IgD-negative memory B cell (primary cell): ENCODE data around the gene EDN2. TPM values are rescaled to one million over a fixed set of nuclear protein-coding genes. Genes with fewer than 3 reads are reported as not detected.

ENCODE experiments used
- H3K27ac Mint-ChIP-seq, 3 donors: one replicate each; pipeline ENCODE4 v1.8.0; 2020 to 2022; ENCODE audit warnings: mild to moderate bottlenecking in 3 of 3, mixed read lengths in 3 of 3, moderate library complexity in 1 of 3
- H3K27me3 Mint-ChIP-seq: one replicate; pipeline ENCODE4 v1.8.0; 2021; ENCODE audit warnings: mixed read lengths
- H3K36me3 Mint-ChIP-seq: one replicate; pipeline ENCODE4 v1.8.0; 2020; ENCODE audit warnings: mild to moderate bottlenecking, mixed read lengths
- H3K4me1 Mint-ChIP-seq, 3 donors: one replicate each; pipeline ENCODE4 v1.8.0; 2020 to 2022; ENCODE audit warnings: mixed read lengths in 3 of 3, mild to moderate bottlenecking in 1 of 3
- H3K4me3 Mint-ChIP-seq, 4 donors: one replicate each; pipeline ENCODE4 v1.8.0; 2020 to 2022; ENCODE audit warnings: mild to moderate bottlenecking in 4 of 4, mixed read lengths in 4 of 4, moderate library complexity in 3 of 4
- H3K9me3 Mint-ChIP-seq, 3 donors: one replicate each; pipeline ENCODE4 v1.8.0; 2020 to 2021; ENCODE audit warnings: mixed read lengths in 3 of 3, mild to moderate bottlenecking in 1 of 3
- polyA plus RNA-seq: library from polyadenylated mRNA; unstranded; fragments of 300-500 nt; fragmentation: Illumina TruSeq; gene quantifications from one replicate; pipeline ENCODE4 v1.2.3, GENCODE V29; 2021

EDN2 gene
- polyA plus RNA-seq, 1 donor from 2014 or later: not detected

DNA sequence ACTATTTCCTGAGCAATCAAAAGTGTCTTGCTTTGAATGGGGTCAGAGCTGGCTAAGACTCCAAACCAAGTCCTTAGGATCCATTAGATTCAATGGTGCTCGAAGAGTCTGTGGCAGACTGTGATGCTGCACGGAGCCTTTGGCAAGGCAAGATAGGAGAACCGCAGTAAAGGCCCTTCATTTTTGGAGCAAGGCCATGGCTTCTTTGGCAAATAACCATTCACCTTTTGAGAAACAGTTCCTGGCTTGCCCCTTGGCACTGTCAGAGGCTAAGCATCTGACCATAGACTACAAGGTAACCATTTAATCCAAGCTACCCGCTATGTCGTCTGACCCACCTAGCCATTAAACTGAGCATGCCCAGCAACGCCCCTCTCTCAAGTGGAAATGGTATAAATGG is 45.2 kb downstream of the EDN2 start:
- Mint-ChIP-seq H3K4me3 (no peak overlapping the region), H3K4me1 (no peaks in the 10 kb centered on the region), H3K27ac (no peak overlapping the region), H3K9me3 (peaks cover 0 to 2% (median 0%) of the 10 kb centered on the region in 3 donors), H3K36me3 (peaks cover 1% of the 10 kb centered on the region), H3K27me3 (peaks cover 12% of the 10 kb centered on the region)

DNA sequence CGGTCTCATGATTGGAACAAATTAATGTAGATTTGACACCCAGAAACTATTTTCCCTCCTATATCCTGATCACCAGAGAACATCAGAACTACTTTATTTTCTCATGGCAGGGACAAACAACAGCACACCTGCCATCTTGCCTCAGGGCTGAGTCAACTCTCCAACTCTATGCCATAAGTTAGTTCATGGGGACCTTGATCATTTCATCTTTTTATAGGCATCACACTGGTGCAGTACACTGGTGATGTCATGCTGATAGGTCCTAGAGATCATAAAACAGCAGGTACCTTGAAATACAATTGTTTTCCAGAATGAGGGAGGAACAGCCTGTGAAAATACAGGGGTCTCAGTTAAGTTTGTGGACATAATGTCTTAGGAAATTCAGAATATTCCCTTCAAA is 45.8 kb downstream of the EDN2 start:
- no peaks in the 10 kb centered on the region for H3K4me1 Mint-ChIP-seq
- peaks cover 0 to 1% (median 0%) of the 10 kb centered on the region in 3 donors for H3K9me3 Mint-ChIP-seq
- H3K27me3 Mint-ChIP-seq: peaks cover 12% of the 10 kb centered on the region
- no peak overlapping the region for H3K4me3 Mint-ChIP-seq
- peaks cover 1% of the 10 kb centered on the region for H3K36me3 Mint-ChIP-seq
- H3K27ac Mint-ChIP-seq: no peak overlapping the region

DNA sequence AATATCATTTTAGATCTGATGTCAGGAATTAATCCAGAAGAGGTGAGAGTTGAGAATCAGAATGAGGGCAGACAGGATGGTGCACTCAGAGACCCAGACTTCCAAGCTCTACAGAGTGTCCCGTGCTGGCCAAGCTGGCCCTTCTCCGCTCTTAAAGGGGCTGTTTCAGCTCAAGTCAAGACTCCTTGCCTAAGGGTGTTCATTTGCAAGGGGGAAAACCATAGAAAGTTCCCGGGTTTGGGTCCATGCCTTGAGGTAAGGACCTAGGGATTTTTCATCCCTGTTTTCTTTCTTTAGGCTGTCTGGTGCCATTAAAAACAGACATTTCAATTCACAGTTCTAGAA is 47.5 kb downstream of the EDN2 start:
- Mint-ChIP-seq H3K27me3 (peaks cover 18% of the 10 kb centered on the region), H3K27ac (no peak overlapping the region), H3K9me3 (peaks cover 0 to 1% (median 0%) of the 10 kb centered on the region in 3 donors), H3K4me3 (no peak overlapping the region), H3K36me3 (peaks cover 1% of the 10 kb centered on the region), H3K4me1 (no peaks in the 10 kb centered on the region)

- H3K27ac Mint-ChIP-seq: no peak overlapping the region
- no peak overlapping the region for H3K4me3 Mint-ChIP-seq
- H3K4me1 Mint-ChIP-seq: no peaks in the 10 kb centered on the region
- H3K27me3 Mint-ChIP-seq: peaks cover 19% of the 10 kb centered on the region
- H3K9me3 Mint-ChIP-seq: peaks cover 0 to 1% (median 0%) of the 10 kb centered on the region in 3 donors
- H3K36me3 Mint-ChIP-seq: peaks cover 1% of the 10 kb centered on the region
These were observed 48.0 kb downstream of the EDN2 start for GRCh38 chr1:41436281-41437010.

DNA sequence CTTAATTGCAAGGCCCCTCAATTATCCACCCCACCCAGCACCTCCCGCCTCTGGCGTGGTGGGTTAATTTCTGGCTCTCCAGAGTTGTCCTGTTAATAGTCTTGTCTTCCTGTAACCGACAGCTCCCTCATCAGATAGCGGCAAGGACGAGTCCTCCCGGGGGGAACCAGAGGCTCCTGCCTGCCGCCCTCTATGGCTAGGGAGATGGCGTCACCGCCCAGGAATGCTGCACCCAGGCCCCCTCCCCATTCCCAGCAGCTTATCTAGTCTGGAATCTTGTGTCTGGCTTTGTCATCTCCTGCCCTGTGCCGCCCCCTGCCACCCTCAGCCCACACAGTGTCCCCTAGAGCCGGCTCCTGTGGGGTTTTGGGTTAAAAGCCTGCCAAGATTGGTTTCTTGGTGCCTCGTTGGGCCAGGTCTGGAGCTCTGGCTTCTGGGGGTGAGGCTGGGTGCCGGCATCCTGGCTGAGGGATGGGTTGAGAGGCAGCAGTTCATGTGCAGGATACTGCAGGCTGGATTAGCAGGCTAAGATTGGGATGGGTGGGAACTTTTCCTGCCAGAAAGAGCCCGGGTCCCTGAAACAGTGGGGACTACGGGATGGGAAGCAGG is 48.8 kb downstream of the EDN2 start:
- no peak overlapping the region for H3K27ac Mint-ChIP-seq
- peaks cover 1% of the 10 kb centered on the region for H3K36me3 Mint-ChIP-seq
- H3K9me3 Mint-ChIP-seq: no peaks in the 10 kb centered on the region
- H3K4me3 Mint-ChIP-seq: no peak overlapping the region
- H3K4me1 Mint-ChIP-seq: no peaks in the 10 kb centered on the region
- peaks cover 21% of the 10 kb centered on the region for H3K27me3 Mint-ChIP-seq

GRCh38 chr1:41434748-41435449 is 49.6 kb downstream of the EDN2 start:
- Mint-ChIP-seq H3K27ac (no peak overlapping the region), H3K36me3 (peaks cover 1% of the 10 kb centered on the region), H3K27me3 (peaks cover 21% of the 10 kb centered on the region), H3K4me3 (no peak overlapping the region), H3K4me1 (no peaks in the 10 kb centered on the region), H3K9me3 (no peaks in the 10 kb centered on the region)

GRCh38 chr1:41434306-41434705 is 50.2 kb downstream of the EDN2 start:
- peaks cover 1% of the 10 kb centered on the region for H3K36me3 Mint-ChIP-seq
- no peaks in the 10 kb centered on the region for H3K4me1 Mint-ChIP-seq
- H3K9me3 Mint-ChIP-seq: no peaks in the 10 kb centered on the region
- H3K27ac Mint-ChIP-seq: no peak overlapping the region
- H3K27me3 Mint-ChIP-seq: peaks cover 21% of the 10 kb centered on the region
- no peak overlapping the region for H3K4me3 Mint-ChIP-seq

DNA sequence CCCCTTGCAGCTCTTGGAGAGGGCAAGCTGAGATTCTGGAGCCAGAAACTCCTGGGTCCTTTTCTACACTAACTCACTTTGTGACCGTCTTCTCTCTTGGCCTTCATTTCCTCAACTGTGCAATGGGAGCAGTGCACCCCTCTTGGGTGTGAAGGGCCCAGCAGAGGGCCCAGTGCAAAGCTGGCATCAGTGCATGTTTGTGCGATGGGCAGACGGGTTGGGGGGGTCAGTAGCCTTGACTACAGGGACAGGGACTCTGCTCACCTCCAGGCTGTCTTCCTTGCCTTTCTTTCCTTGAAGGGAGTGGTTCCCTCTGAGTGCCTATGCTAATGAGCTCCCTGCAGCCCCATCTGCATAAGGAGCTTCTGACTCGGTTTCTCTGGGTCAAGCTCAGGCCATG is 51.0 kb downstream of the EDN2 start:
- H3K27ac Mint-ChIP-seq: no peak overlapping the region

DNA sequence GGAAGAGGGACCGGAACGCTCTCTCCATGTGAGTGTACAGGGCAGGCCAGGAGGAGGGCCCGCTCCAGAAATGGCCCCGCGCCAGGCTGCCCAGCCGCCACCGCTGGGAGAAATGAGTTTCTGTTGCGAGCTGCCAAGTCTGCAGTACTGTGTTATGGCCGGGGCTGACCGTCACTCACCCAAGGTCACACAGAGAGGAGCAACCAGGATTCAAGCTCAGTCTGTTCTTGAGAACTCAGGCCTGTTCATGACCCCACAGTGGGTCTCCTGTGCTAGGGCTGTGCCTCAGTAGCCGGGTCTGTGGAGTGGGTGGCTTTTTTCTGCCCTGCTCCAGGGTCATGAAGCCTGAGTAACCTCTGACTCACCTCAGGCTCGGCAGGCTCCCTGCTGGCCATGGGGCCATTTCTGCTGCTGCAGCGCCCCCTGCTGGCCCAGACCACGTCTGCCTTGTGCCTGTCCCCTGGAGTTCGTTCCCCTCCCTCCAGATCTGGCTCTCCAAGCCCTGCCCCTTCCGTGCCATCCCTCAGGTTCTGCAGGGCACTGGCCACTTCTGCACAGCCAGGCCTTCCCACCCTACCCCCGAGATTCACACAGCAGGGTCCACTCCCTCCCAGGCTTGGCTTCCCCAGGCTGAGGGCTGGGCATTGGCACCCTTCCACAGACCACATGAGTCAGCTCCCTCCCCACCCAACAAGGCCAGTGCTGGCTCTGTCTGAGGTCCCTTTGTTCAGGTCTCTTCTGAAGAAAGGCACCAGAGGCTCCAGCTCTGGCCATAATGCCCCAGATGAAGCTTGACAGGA is 51.8 kb downstream of the EDN2 start:
- Mint-ChIP-seq H3K9me3 (no peaks in the 10 kb centered on the region), H3K36me3 (peaks cover 1% of the 10 kb centered on the region), H3K27me3 (peaks cover 30% of the 10 kb centered on the region), H3K4me1 (peaks cover 0 to 2% (median 0%) of the 10 kb centered on the region in 3 donors), H3K4me3 (no peak overlapping the region), H3K27ac (no peak overlapping the region)

More for the DNA sequence above, 51.0 kb downstream of the EDN2 start:
- Mint-ChIP-seq H3K36me3 (peaks cover 1% of the 10 kb centered on the region), H3K9me3 (no peaks in the 10 kb centered on the region), H3K27me3 (peaks cover 26% of the 10 kb centered on the region), H3K4me3 (no peak overlapping the region), H3K4me1 (peaks cover 0 to under 1% (median 0%) of the 10 kb centered on the region in 3 donors)

DNA sequence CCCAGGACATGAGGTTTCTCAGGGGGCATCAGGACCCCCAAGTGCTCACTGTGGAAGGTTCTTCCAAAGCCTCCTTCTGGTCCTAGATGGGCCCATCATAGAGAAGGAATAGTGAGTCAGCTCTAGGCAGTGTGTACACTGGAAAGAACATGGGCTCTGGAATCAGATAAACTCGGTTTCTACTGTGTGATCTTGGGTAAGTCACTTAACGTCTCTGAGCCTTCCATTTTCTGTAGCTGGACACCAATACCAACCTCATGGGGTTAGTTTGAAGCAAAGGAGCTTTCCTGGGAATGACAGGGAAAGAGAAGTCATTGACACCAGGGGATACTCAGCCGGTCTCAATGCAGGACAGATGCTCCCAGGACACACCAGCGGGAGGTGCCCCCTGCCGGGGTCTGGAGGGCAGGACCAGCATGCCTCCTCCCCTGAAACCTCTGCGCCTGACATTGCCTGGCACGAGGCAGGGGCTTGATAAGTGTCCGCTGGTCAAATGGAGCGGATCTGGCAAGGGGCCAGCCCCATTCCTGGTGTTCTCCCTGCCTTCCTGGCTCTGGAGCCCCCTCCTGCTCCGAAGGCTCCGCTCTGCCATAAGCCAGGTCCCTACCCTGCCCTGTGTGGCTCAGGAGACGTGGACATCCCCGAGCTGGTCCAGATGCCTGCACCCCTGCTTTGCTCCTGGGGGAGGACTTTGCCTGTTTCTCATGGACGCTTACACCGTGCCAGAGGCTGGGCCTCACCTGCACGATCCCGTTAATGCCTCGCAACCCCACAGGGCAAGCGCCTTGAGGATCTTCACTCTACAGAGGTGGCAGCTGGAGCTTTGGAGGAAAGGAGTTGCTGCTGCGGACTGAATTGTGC is 52.8 kb downstream of the EDN2 start:
- Mint-ChIP-seq H3K27ac (no peak overlapping the region), H3K4me1 (peaks cover 0 to 2% (median 0%) of the 10 kb centered on the region in 3 donors), H3K27me3 (peaks cover 30% of the 10 kb centered on the region), H3K9me3 (no peaks in the 10 kb centered on the region), H3K36me3 (peaks cover 1% of the 10 kb centered on the region), H3K4me3 (no peak overlapping the region)

DNA sequence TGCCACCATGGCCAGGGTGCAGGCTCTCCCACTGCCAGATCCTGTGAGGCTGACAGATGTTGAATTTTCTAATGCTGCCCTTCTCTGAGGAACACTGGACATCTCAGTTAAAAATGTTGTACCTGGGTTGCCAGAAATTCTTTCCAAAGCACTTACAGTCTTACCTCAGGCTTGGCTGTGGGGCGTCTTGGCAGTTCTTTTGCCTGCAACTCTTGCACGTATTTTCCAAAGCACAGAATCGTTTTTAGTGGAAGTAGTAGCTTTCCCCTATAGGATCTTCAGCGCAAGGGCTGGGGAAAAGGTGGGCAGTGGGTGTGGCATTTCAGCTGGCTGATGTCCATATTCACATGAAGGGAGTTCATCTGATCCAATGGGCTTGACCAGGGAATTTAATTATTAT is 53.9 kb downstream of the EDN2 start:
- no peak overlapping the region for H3K4me3 Mint-ChIP-seq
- peaks cover 27% of the 10 kb centered on the region for H3K27me3 Mint-ChIP-seq

DNA sequence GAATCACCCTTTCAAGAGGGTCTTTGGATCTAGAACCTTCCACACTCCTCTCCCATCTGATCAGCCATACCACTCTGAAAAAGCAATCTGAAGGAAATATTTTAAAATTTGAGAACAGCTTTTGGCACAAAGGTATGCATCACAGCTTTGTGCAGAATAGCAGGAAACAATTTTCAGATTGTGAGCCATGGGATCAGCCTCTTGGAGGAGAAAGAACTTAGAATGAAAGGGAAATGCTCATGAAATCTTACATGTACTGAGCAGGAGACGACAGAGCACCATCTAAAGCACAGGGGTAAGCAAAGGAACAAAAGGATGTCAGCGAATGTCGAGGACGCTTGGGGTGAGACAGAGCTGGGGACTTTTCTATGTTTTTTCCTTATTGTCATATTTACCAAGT is 54.4 kb downstream of the EDN2 start:
- Mint-ChIP-seq H3K27ac (no peak overlapping the region), H3K36me3 (peaks cover 1% of the 10 kb centered on the region), H3K27me3 (peaks cover 24% of the 10 kb centered on the region), H3K4me3 (no peak overlapping the region), H3K9me3 (no peaks in the 10 kb centered on the region), H3K4me1 (peaks cover 0 to 2% (median 0%) of the 10 kb centered on the region in 3 donors)

More for the DNA sequence above, 53.9 kb downstream of the EDN2 start:
- peaks cover 1% of the 10 kb centered on the region for H3K36me3 Mint-ChIP-seq
- H3K27ac Mint-ChIP-seq: no peak overlapping the region
- H3K9me3 Mint-ChIP-seq: no peaks in the 10 kb centered on the region
- H3K4me1 Mint-ChIP-seq: peaks cover 0 to 2% (median 0%) of the 10 kb centered on the region in 3 donors

- Mint-ChIP-seq H3K9me3 (no peaks in the 10 kb centered on the region), H3K36me3 (peaks cover 1% of the 10 kb centered on the region), H3K27ac (no peak overlapping the region), H3K4me3 (no peak overlapping the region), H3K27me3 (peaks cover 22% of the 10 kb centered on the region), H3K4me1 (peaks cover 0 to 2% (median 0%) of the 10 kb centered on the region in 3 donors)
These were observed 54.8 kb downstream of the EDN2 start for GRCh38 chr1:41429641-41430035.
